CD4-positive, CD25-positive, alpha-beta regulatory T cell (primary cell): ENCODE results near the gene DPYD. TPM values are rescaled to one million over a fixed set of nuclear protein-coding genes. Genes with fewer than 3 reads are reported as not detected.

ENCODE experiments used
- ATAC-seq, 2 donors: fragments of 150-1000 bp; cut with Tn5 transposase; one replicate each; pipeline ENCODE4 v1.10.0; 2021; ENCODE audit warnings: low read depth in 2 of 2, moderate number of reproducible peaks in 2 of 2, moderate library complexity in 1 of 2
- DNase-seq, 3 donors: peaks; one replicate each; pipeline versions ENCODE4 v3.0.0 to v3.0.0-alpha.2; 2012 to 2022; ENCODE audit warnings: mixed read lengths in 1 of 3
- H3K27ac ChIP-seq: one replicate; pipeline ENCODE4 v1.7.0; 2013; ENCODE audit warnings: mild to moderate bottlenecking, low read length; ENCODE audit not compliant: insufficient read depth, poor library complexity, severe bottlenecking
- H3K27me3 ChIP-seq: one replicate; pipeline ENCODE4 v1.7.0; 2013; ENCODE audit warnings: low read length; ENCODE audit not compliant: control insufficient read depth, insufficient read depth
- H3K36me3 ChIP-seq: one replicate; pipeline ENCODE4 v1.7.0; 2013; ENCODE audit warnings: mild to moderate bottlenecking, low read length, moderate library complexity; ENCODE audit not compliant: control insufficient read depth, insufficient read depth
- H3K4me1 ChIP-seq: 2 replicates; pipeline ENCODE4 v1.7.0; 2013; ENCODE audit warnings: mild to moderate bottlenecking, low read length; ENCODE audit not compliant: insufficient read depth, control insufficient read depth, poor library complexity, severe bottlenecking
- H3K4me3 ChIP-seq: one replicate; pipeline ENCODE4 v1.7.0; 2013; ENCODE audit warnings: low read depth, mild to moderate bottlenecking, low read length, moderate library complexity
- H3K9me3 ChIP-seq, 2 experiments: 1 replicate in 1 of 2; 2 replicates in 1 of 2; pipeline ENCODE4 v1.7.0; 2013; ENCODE audit warnings: low read length in 2 of 2, mild to moderate bottlenecking in 1 of 2, moderate library complexity in 1 of 2; ENCODE audit not compliant: control insufficient read depth in 2 of 2
- H3K27ac Mint-ChIP-seq, 3 donors: one replicate each; pipeline ENCODE4 v1.8.0; 2020 to 2022; ENCODE audit warnings: mild to moderate bottlenecking in 3 of 3, mixed read lengths in 3 of 3, moderate library complexity in 2 of 3
- H3K27me3 Mint-ChIP-seq: one replicate; pipeline ENCODE4 v1.8.0; 2022; ENCODE audit warnings: mild to moderate bottlenecking, mixed read lengths
- H3K36me3 Mint-ChIP-seq: one replicate; pipeline ENCODE4 v1.8.0; 2020; ENCODE audit warnings: mixed read lengths
- H3K4me1 Mint-ChIP-seq, 4 donors: one replicate each; pipeline ENCODE4 v1.8.0; 2020 to 2022; ENCODE audit warnings: mixed read lengths in 4 of 4, mild to moderate bottlenecking in 1 of 4
- H3K4me3 Mint-ChIP-seq, 4 donors: one replicate each; pipeline ENCODE4 v1.8.0; 2020 to 2022; ENCODE audit warnings: mild to moderate bottlenecking in 4 of 4, mixed read lengths in 4 of 4, moderate library complexity in 3 of 4
- H3K9me3 Mint-ChIP-seq, 7 donors: one replicate each; pipeline ENCODE4 v1.8.0; 2020 to 2022; ENCODE audit warnings: mixed read lengths in 7 of 7, mild to moderate bottlenecking in 3 of 7, moderate library complexity in 2 of 7
- polyA plus RNA-seq, 4 donors: library from polyadenylated mRNA; unstranded; fragments of 300-500 nt; fragmentation: Illumina TruSeq; gene quantifications; one replicate each; pipeline ENCODE4 v1.2.3, GENCODE V29; 2021
- total RNA-seq: library from RNA; stranded (reverse); gene quantifications from one replicate; pipeline ENCODE4 v1.2.3, GENCODE V29; 2022

The DPYD gene
- total and polyA plus RNA-seq, 5 donors from 2014 or later: 47.6 to 87.3 (median 55.2) TPM

GRCh38 chr1:97209381-97209957 is 711.4 kb downstream of the DPYD start:
- Histone ChIP-seq H3K9me3 (no peaks in the 10 kb centered on the region), H3K4me3 (no peak overlapping the region), H3K27me3 (no peaks in the 10 kb centered on the region), H3K36me3 (no peaks in the 10 kb centered on the region), H3K4me1 (no peaks in the 10 kb centered on the region), H3K27ac (no peak overlapping the region)
- DNase-seq (no peak), ATAC-seq (no peak)
- Mint-ChIP-seq H3K9me3 (no peaks in the 10 kb centered on the region), H3K4me1 (peaks cover 0 to 4% (median 2%) of the 10 kb centered on the region in 4 donors), H3K36me3 (peaks cover 8% of the 10 kb centered on the region), H3K27ac (no peak overlapping the region), H3K4me3 (no peak overlapping the region), H3K27me3 (no peaks in the 10 kb centered on the region)

DNA sequence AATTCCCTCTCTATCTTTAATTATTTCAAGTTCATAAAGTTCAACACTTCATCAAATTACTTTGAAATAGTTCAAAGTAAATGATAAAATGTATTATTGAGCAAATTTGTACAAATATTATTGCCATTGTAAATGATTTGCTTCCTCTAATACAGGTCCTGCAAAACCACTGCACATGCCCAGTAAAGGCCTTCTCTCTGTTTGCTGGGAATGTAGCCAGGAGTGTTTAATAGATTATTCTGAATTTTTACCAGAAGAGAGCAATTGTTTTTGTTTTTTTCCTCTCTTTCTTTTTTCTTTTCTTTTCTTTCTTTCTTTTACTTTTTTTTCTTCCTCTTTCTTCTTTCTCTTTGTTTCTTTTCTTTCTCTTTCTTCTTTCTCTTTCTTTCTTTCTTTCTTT is 713.0 kb downstream of the DPYD start:
- Mint-ChIP-seq H3K36me3 (peaks cover 8% of the 10 kb centered on the region), H3K9me3 (no peaks in the 10 kb centered on the region), H3K27me3 (no peaks in the 10 kb centered on the region), H3K27ac (no peak overlapping the region), H3K4me3 (no peak overlapping the region), H3K4me1 (peaks cover 0 to 4% (median 2%) of the 10 kb centered on the region in 4 donors)
- DNase-seq (no peak), ATAC-seq (no peak)
- H3K27ac ChIP-seq: no peak overlapping the region
- H3K4me1 ChIP-seq: no peaks in the 10 kb centered on the region
- H3K36me3 ChIP-seq: no peaks in the 10 kb centered on the region
- no peaks in the 10 kb centered on the region for H3K27me3 ChIP-seq
- no peak overlapping the region for H3K4me3 ChIP-seq
- H3K9me3 ChIP-seq: no peaks in the 10 kb centered on the region

- Mint-ChIP-seq H3K4me1 (peaks cover 0 to 4% (median 2%) of the 10 kb centered on the region in 4 donors), H3K36me3 (peaks cover 8% of the 10 kb centered on the region), H3K9me3 (no peaks in the 10 kb centered on the region), H3K27ac (no peak overlapping the region), H3K4me3 (no peak overlapping the region), H3K27me3 (no peaks in the 10 kb centered on the region)
- no peak overlapping the region for H3K4me3 ChIP-seq
- H3K36me3 ChIP-seq: no peaks in the 10 kb centered on the region
- no peaks in the 10 kb centered on the region for H3K4me1 ChIP-seq
- DNase-seq (no peak), ATAC-seq (no peak)
- H3K9me3 ChIP-seq: no peaks in the 10 kb centered on the region
- H3K27ac ChIP-seq: no peak overlapping the region
- H3K27me3 ChIP-seq: no peaks in the 10 kb centered on the region
These were observed 716.4 kb downstream of the DPYD start for GRCh38 chr1:97204468-97204867.

GRCh38 chr1:97202481-97203380 is 718.1 kb downstream of the DPYD start:
- Histone ChIP-seq H3K4me1 (no peaks in the 10 kb centered on the region), H3K4me3 (no peak overlapping the region), H3K27ac (no peak overlapping the region), H3K36me3 (no peaks in the 10 kb centered on the region), H3K27me3 (no peaks in the 10 kb centered on the region), H3K9me3 (no peaks in the 10 kb centered on the region)
- ATAC-seq (no peak), DNase-seq (no peak)
- peaks cover 4% of the 10 kb centered on the region for H3K36me3 Mint-ChIP-seq
- no peaks in the 10 kb centered on the region for H3K27me3 Mint-ChIP-seq
- no peak overlapping the region for H3K4me3 Mint-ChIP-seq
- peaks cover 0 to 9% (median 0%) of the 10 kb centered on the region in 4 donors for H3K4me1 Mint-ChIP-seq
- H3K9me3 Mint-ChIP-seq: no peaks in the 10 kb centered on the region
- H3K27ac Mint-ChIP-seq: no peak overlapping the region

DNA sequence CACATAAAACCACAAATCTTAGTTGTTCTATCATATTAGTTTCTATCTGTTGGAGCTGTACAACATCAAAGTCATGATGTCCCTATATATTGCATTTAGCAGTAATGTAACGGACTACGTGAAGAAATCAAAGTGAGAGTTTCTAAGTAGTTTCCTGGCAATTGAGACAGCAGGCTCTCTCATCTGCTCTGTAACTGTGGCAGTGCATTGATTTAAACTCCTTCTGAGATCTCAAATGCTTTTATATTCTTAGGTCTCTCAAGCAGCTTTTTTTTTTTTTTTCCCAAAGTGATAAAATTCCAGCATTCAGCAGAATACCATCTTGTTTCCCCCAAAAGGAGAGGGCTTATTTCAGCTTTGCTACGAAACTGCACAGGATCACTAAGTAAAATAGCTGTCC is 719.2 kb downstream of the DPYD start:
- no peak for DNase-seq
- Mint-ChIP-seq H3K27ac (no peak overlapping the region), H3K4me1 (peaks cover 0 to 9% (median 0%) of the 10 kb centered on the region in 4 donors), H3K36me3 (peaks cover 4% of the 10 kb centered on the region), H3K4me3 (no peak overlapping the region), H3K27me3 (no peaks in the 10 kb centered on the region), H3K9me3 (no peaks in the 10 kb centered on the region)
- Histone ChIP-seq H3K4me1 (no peaks in the 10 kb centered on the region), H3K9me3 (no peaks in the 10 kb centered on the region), H3K36me3 (no peaks in the 10 kb centered on the region), H3K27me3 (no peaks in the 10 kb centered on the region), H3K4me3 (no peak overlapping the region), H3K27ac (no peak overlapping the region)
- no peak for ATAC-seq

GRCh38 chr1:97200595-97200994 is 720.2 kb downstream of the DPYD start:
- H3K9me3 ChIP-seq: no peaks in the 10 kb centered on the region
- H3K27me3 Mint-ChIP-seq: no peaks in the 10 kb centered on the region
- H3K27ac Mint-ChIP-seq: no peak overlapping the region

DNA sequence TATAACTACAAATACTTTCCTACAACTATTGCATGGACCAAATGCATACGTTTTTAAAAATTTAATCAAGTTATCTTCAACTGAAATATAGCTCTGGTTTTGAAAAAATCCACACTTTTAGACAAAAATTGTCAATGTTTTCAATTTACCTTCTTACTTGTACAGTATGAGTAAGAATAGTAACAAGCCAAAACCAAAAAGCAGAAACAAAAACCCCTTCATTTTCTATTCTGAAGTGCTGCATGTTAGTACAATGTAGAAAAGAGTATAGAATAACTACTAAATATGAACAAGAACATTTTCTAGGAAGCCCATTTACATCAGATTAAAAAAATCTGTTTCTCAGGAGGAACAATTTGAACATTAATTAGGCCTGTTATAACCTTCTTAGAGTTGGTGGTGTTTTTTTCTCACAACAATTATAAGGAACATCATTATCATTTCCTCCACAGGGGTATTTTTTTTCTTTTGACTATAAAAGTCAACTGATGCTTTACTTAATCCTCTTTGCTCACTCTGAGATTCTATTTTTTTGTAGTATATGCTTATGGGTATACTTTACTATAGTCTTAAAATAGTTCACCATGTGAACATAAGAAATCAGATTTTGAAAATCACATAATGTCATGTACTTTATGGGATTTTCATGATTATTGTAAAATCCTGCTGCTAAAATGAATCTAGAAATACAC is 723.9 kb downstream of the DPYD start:
- no peak for DNase-seq
- H3K27me3 ChIP-seq: no peaks in the 10 kb centered on the region
- peaks cover 0 to 5% (median 0%) of the 10 kb centered on the region in 4 donors for H3K4me1 Mint-ChIP-seq
- no peaks in the 10 kb centered on the region for H3K4me1 ChIP-seq
- no peaks in the 10 kb centered on the region for H3K27me3 Mint-ChIP-seq
- no peaks in the 10 kb centered on the region for H3K9me3 ChIP-seq
- H3K4me3 ChIP-seq: no peak overlapping the region
- no peak overlapping the region for H3K4me3 Mint-ChIP-seq
- peaks cover 0 to 1% (median 0%) of the 10 kb centered on the region in 7 donors for H3K9me3 Mint-ChIP-seq
- no peak for ATAC-seq
- H3K36me3 Mint-ChIP-seq: peaks cover 36% of the 10 kb centered on the region
- H3K27ac ChIP-seq: no peak overlapping the region
- peaks cover 13% of the 10 kb centered on the region for H3K36me3 ChIP-seq
- H3K27ac Mint-ChIP-seq: no peak overlapping the region

More at GRCh38 chr1:97200595-97200994, 720.2 kb downstream of the DPYD start:
- Histone ChIP-seq H3K4me3 (no peak overlapping the region), H3K27ac (no peak overlapping the region), H3K27me3 (no peaks in the 10 kb centered on the region), H3K4me1 (no peaks in the 10 kb centered on the region), H3K36me3 (no peaks in the 10 kb centered on the region)
- DNase-seq: no peak
- Mint-ChIP-seq H3K36me3 (peaks cover 4% of the 10 kb centered on the region), H3K4me1 (peaks cover 0 to 9% (median 0%) of the 10 kb centered on the region in 4 donors), H3K4me3 (no peak overlapping the region), H3K9me3 (no peaks in the 10 kb centered on the region)
- ATAC-seq: no peak
